Activated CD8-positive, alpha-beta T cell treated with anti-CD3 and anti-CD28 coated beads for 36 hours (primary cell): ENCODE measurements around the gene NME5. TPM values are rescaled to one million over a fixed set of nuclear protein-coding genes. Genes with fewer than 3 reads are reported as not detected.

Experiments used
- ATAC-seq: fragments of 200-7000 bp; cut with Tn5 transposase; one replicate; pipeline ENCODE4 v1.10.0; 2021; ENCODE audit warnings: mild to moderate bottlenecking, moderate library complexity
- CTCF ChIA-PET: fragments of 350-600 bp; sonication (Branson Sonifier 250); formaldehyde crosslinking; loops from one replicate; lab custom pipeline; 2021; ENCODE audit warnings: antibody characterized with exemption; lab: Charles Lee
- POLR2A ChIA-PET: fragments of 350-600 bp; sonication (Branson Sonifier 250); formaldehyde crosslinking; loops from one replicate; lab custom pipeline; 2021; ENCODE audit warnings: antibody characterized with exemption; lab: Charles Lee
- DNase-seq: peaks from one replicate; pipeline ENCODE4 v3.0.0-alpha.2; 2020
- H3K27ac Mint-ChIP-seq: one replicate; pipeline ENCODE4 v1.8.0; 2021; ENCODE audit warnings: mild to moderate bottlenecking, mixed read lengths
- H3K27me3 Mint-ChIP-seq: one replicate; pipeline ENCODE4 v1.8.0; 2021; ENCODE audit warnings: mixed read lengths
- H3K36me3 Mint-ChIP-seq: one replicate; pipeline ENCODE4 v1.8.0; 2021; ENCODE audit warnings: low read depth, mixed read lengths
- H3K4me1 Mint-ChIP-seq: one replicate; pipeline ENCODE4 v1.8.0; 2021; ENCODE audit warnings: low read depth, mixed read lengths
- H3K4me3 Mint-ChIP-seq: one replicate; pipeline ENCODE4 v1.8.0; 2021; ENCODE audit warnings: mild to moderate bottlenecking, moderate library complexity, mixed read lengths
- H3K9me3 Mint-ChIP-seq: one replicate; pipeline ENCODE4 v1.8.0; 2021; ENCODE audit warnings: mixed read lengths
- CTCF ChIP-seq: fragments of 200-600 bp; IDR thresholded peaks from one replicate; pipeline ENCODE4 v1.8.0; 2022; ENCODE audit warnings: antibody characterized with exemption, mild to moderate bottlenecking
- intact Hi-C: fragments of 100-400 bp; cut with micrococcal nuclease; formaldehyde crosslinking; loops from one replicate; pipeline ENCODE4 v1.10.0; 2022
- total RNA-seq, 2 experiments: library from RNA; stranded (reverse); gene quantifications; one replicate each; pipeline ENCODE4 v1.2.3, GENCODE V29; 2021

The NME5 gene, protein sequence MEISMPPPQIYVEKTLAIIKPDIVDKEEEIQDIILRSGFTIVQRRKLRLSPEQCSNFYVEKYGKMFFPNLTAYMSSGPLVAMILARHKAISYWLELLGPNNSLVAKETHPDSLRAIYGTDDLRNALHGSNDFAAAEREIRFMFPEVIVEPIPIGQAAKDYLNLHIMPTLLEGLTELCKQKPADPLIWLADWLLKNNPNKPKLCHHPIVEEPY
- total RNA-seq: not detected

DNA sequence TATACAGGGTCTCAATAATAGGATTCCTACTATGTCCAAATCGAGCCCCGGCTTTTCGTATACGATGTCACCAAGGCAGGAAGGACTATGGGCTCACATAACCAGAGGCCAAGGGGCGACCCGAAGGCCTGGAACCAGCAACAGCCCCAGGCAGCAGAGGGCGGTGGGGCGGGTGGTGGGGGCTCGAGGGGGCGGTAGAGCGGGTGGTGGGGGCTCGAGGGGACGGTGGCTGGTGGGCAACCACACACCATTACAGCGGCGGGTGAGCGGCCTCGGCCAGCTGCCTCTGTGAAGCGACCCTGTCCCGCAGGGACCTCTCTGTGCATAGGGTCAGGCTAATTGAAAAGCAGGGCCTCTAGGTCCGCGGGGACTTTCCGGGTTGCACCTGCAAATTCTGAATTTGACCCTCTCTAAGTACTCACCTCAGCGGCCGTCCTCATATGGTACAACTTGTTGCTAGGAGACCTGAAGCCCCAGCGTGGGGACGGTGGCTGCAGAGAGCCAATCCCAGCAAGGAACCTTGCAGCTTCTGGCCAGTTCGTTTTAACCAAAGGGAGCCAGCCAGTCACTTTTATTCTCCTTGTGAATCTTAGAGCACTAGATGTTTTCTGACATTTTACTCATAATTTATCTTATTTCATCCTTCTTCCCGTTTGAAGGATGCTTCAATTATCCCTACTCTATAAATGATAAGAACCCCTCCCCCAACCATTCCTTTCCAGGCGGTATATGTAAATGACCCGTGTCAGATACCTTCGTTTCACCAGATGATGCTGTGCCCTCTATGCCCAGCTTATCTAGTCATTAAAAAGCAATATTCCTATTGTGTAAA is at the start of gene NME5:
Gene NME5 (minus strand): TSS at position 480 of the 832 bp plus-strand sequence. CDS start 648 bp downstream, outside the sequence.
- CTCF ChIA-PET: interaction anchor here (0.8 to 2.0 kb wide), 6 partner anchors 58 to 360 kb away, joined by 3 to 8 read pairs (median 5); no protein-coding TSS in a partner anchor
- POLR2A ChIA-PET: interaction anchor here (0.6 kb wide), 1 partner anchor 10 kb away, joined by 4 read pairs; no protein-coding TSS in a partner anchor
- no peak for ATAC-seq
- H3K4me3 Mint-ChIP-seq: no peak within 1 kb of the TSS
- TF ChIP-seq CTCF: no peak
- no peaks in the 10 kb centered on the region for H3K9me3 Mint-ChIP-seq
- H3K27ac Mint-ChIP-seq: no peak within 1 kb of the TSS
- DNase-seq: peak; percentile 28
- H3K4me1 Mint-ChIP-seq: peaks cover 4% of the 10 kb centered on the region
- no peaks in the 10 kb centered on the region for H3K36me3 Mint-ChIP-seq
- H3K27me3 Mint-ChIP-seq: peaks cover 13% of the 10 kb centered on the region
- intact Hi-C loops: no loop called here

DNA sequence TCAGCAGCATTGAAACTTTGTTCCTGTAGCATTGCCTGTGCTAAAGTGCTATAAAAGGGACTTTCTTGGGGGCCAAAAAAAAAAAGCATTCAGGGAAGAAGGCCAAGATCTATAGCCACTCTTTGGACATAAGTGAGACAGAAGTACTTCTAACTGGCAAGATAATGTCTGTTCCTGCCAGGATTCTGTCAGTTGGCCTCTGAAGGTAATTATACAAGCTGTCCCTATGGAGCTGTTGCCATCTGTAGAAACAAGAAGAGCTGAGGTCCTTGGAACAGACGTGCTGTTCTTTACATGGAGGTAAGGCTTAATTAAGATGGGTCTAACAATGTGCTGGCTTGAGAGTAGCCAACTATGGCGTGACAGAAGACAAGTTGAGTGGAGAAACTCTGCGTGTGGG is 49.4 kb upstream of the NME5 start:
- intact Hi-C loops: no loop called here
- no peak for TF ChIP-seq CTCF
- ATAC-seq (no peak), DNase-seq (no peak)
- peaks cover 54% of the 10 kb centered on the region for H3K36me3 Mint-ChIP-seq
- CTCF ChIA-PET: interaction anchor here (0.8 to 2.1 kb wide), 5 partner anchors 9 to 223 kb away, joined by 3 to 7 read pairs (median 4); partner anchors contain the start of genes CDC25C and KIF20A
- H3K27ac Mint-ChIP-seq: no peak overlapping the region
- H3K9me3 Mint-ChIP-seq: no peaks in the 10 kb centered on the region
- POLR2A ChIA-PET: interaction anchor here (1.2 kb wide), 1 partner anchor 9 kb away, joined by 3 read pairs; no protein-coding TSS in a partner anchor
- H3K27me3 Mint-ChIP-seq: no peaks in the 10 kb centered on the region
- no peaks in the 10 kb centered on the region for H3K4me1 Mint-ChIP-seq
- no peak overlapping the region for H3K4me3 Mint-ChIP-seq

- TF ChIP-seq CTCF: no peak
- no peak for ATAC-seq
- Mint-ChIP-seq H3K9me3 (no peaks in the 10 kb centered on the region), H3K27ac (peak overlapping the region; percentile 36), H3K36me3 (peaks cover 56% of the 10 kb centered on the region), H3K4me1 (no peaks in the 10 kb centered on the region), H3K27me3 (no peaks in the 10 kb centered on the region), H3K4me3 (no peak overlapping the region)
- ChIA-PET CTCF (interaction anchor here (0.8 to 1.3 kb wide), 2 partner anchors 15 to 23 kb away, joined by 3 to 4 read pairs; no protein-coding TSS in a partner anchor), POLR2A (interaction anchor here (0.8 to 1.4 kb wide), 3 partner anchors 8 to 154 kb away, joined by 3 to 4 read pairs (median 3); no protein-coding TSS in a partner anchor)
- intact Hi-C loops: no loop called here
- no peak for DNase-seq
Observed at GRCh38 chr5:138186002-138186447, 46.8 kb upstream of the NME5 start.

- no peak for TF ChIP-seq CTCF
- Mint-ChIP-seq H3K27ac (no peak overlapping the region), H3K9me3 (no peaks in the 10 kb centered on the region), H3K4me3 (no peak overlapping the region), H3K36me3 (peaks cover 47% of the 10 kb centered on the region), H3K4me1 (peaks cover 5% of the 10 kb centered on the region), H3K27me3 (no peaks in the 10 kb centered on the region)
- intact Hi-C loops: no loop called here
- DNase-seq (no peak), ATAC-seq (no peak)
- ChIA-PET POLR2A (interaction anchor here (1.0 to 1.5 kb wide), 2 partner anchors 12 to 34 kb away, joined by 3 read pairs; no protein-coding TSS in a partner anchor), CTCF (no interaction called here)
Observed at GRCh38 chr5:138182808-138183207, 43.6 kb upstream of the NME5 start.
